Sigmoid colon (tissue), 7 donors: ENCODE results near the gene SLC24A4. TPM values are rescaled to one million over a fixed set of nuclear protein-coding genes. Genes with fewer than 3 reads are reported as not detected.

Experiments used
- DNase-seq: peaks from one replicate; pipeline ENCODE4 v3.0.0-alpha.2; 2019
- H3K27ac ChIP-seq, 4 donors: fragments of 200-600 bp; sonication (generic); one replicate each; pipeline ENCODE4 v1.5.1; 2016 to 2019; ENCODE audit warnings: mild to moderate bottlenecking in 1 of 4
- H3K27me3 ChIP-seq, 3 donors: fragments of 200-600 bp; sonication (generic); one replicate each; pipeline ENCODE4 v1.5.1; 2019; ENCODE audit warnings: mild to moderate bottlenecking in 1 of 3
- H3K36me3 ChIP-seq, 4 donors: fragments of 200-600 bp; sonication (generic); one replicate each; pipeline ENCODE4 v1.5.1; 2016 to 2019
- H3K4me1 ChIP-seq, 4 donors: fragments of 200-600 bp; sonication (generic); one replicate each; pipeline ENCODE4 v1.5.1; 2017 to 2019
- H3K4me3 ChIP-seq, 4 donors: fragments of 200-600 bp; sonication (generic); one replicate each; pipeline ENCODE4 v1.5.1; 2017 to 2019; ENCODE audit warnings: mild to moderate bottlenecking in 2 of 4, moderate library complexity in 1 of 4
- H3K9me3 ChIP-seq, 4 donors: fragments of 200-600 bp in 3 of 4; sonication (generic) in 3 of 4; one replicate each; pipeline versions ENCODE4 v1.5.1 to v1.6.1; 2013 to 2019
- CTCF ChIP-seq, 4 experiments: fragments of 450-650 bp in 3 of 4; fragments of 200-600 bp in 1 of 4; IDR thresholded peaks; one replicate each; pipeline ENCODE4 v1.5.1; 2016 to 2019; ENCODE audit warnings: antibody characterized with exemption in 4 of 4, mild to moderate bottlenecking in 3 of 4, moderate library complexity in 2 of 4
- EP300 ChIP-seq, 4 donors: sonication (generic); formaldehyde crosslinking; IDR thresholded peaks; one replicate each; pipeline ENCODE4 v1.6.1; 2017; ENCODE audit warnings: antibody characterized with exemption in 4 of 4
- POLR2A ChIP-seq, 2 donors: fragments of 450-650 bp; IDR thresholded peaks; one replicate each; pipeline ENCODE4 v1.6.1; 2016; ENCODE audit warnings: antibody characterized with exemption in 2 of 2, mild to moderate bottlenecking in 2 of 2, moderate library complexity in 2 of 2
- POLR2AphosphoS5 ChIP-seq, 4 donors: sonication (generic); formaldehyde crosslinking; IDR thresholded peaks; one replicate each; pipeline ENCODE4 v1.6.1; 2017; ENCODE audit warnings: antibody characterized with exemption in 4 of 4
- WGBS, 2 donors: extraction: QIAGEN DNeasy Blood & Tissue Kit; methylation state at CpG; one replicate each; pipeline ENCODE4 v1.1.7; 2013; 5-methylcytosine and 5-hydroxymethylcytosine counted together
- intact Hi-C: fragments of 100-400 bp; cut with DNase I; formaldehyde crosslinking; loops from one replicate; pipeline ENCODE4 v1.15.1; 2023
- polyA plus RNA-seq, 3 donors: library from polyadenylated mRNA; stranded (reverse); fragments of 200-250 nt; gene quantifications; one replicate each; pipeline ENCODE4 v1.2.3, GENCODE V29; 2013
- total RNA-seq, 4 donors: library from RNA; depleted of rRNA; stranded (reverse); fragments of >200 nt; gene quantifications; one replicate each; pipeline ENCODE4 v1.1.0, GENCODE V29; 2016
- donor health status: healthy with polysubstance abuse.
- donor health status: Bipolar disorder and iron deficiency.
- donor health status: healthy.

Gene SLC24A4
- total and polyA plus RNA-seq, 7 donors = under 0.01 to 1.4 (median 0.77) TPM; not detected in 1

GRCh38 chr14:92431199-92431725 lies 108.3 kb downstream of the SLC24A4 start:
- Histone ChIP-seq H3K27ac (no peak overlapping the region), H3K4me1 (peaks cover 0 to 11% (median 5%) of the 10 kb centered on the region in 4 donors), H3K4me3 (no peak overlapping the region), H3K9me3 (peaks cover 0 to 2% (median 0%) of the 10 kb centered on the region in 4 donors), H3K27me3 (no peaks in the 10 kb centered on the region), H3K36me3 (no peaks in the 10 kb centered on the region)
- TF ChIP-seq POLR2AphosphoS5 (IDR thresholded peaks at IDR 0.05) (no peak), EP300 (IDR thresholded peaks at IDR 0.05) (no peak), POLR2A (IDR thresholded peaks at IDR 0.05) (no peak), CTCF (IDR thresholded peaks at IDR 0.05) (no peak)
- intact Hi-C loops = no loop called here
- DNase-seq = no peak
- 44 to 83% methylated on average over 11 of the region's 11 CpGs for WGBS, 2 donors

GRCh38 chr14:92433407-92433806 lies 110.4 kb downstream of the SLC24A4 start:
- 95 to 96% methylated on average over 2 of the region's 2 CpGs for WGBS, 2 donors
- no peaks in the 10 kb centered on the region for H3K36me3 ChIP-seq
- H3K27ac ChIP-seq = no peak overlapping the region
- H3K4me3 ChIP-seq = no peak overlapping the region
- intact Hi-C loops = no loop called here
- H3K4me1 ChIP-seq = no peaks in the 10 kb centered on the region
- no peak for TF ChIP-seq CTCF (IDR thresholded peaks at IDR 0.05)
- TF ChIP-seq POLR2AphosphoS5 (IDR thresholded peaks at IDR 0.05) = no peak
- TF ChIP-seq EP300 (IDR thresholded peaks at IDR 0.05) = no peak
- TF ChIP-seq POLR2A (IDR thresholded peaks at IDR 0.05) = no peak
- DNase-seq = no peak
- H3K27me3 ChIP-seq = no peaks in the 10 kb centered on the region
- H3K9me3 ChIP-seq = peaks cover 0 to 2% (median 0%) of the 10 kb centered on the region in 4 donors

GRCh38 chr14:92435154-92435553 lies 112.2 kb downstream of the SLC24A4 start:
- intact Hi-C loops = no loop called here
- no peak for TF ChIP-seq CTCF (IDR thresholded peaks at IDR 0.05)
- no peak for TF ChIP-seq EP300 (IDR thresholded peaks at IDR 0.05)
- TF ChIP-seq POLR2A (IDR thresholded peaks at IDR 0.05) = no peak
- TF ChIP-seq POLR2AphosphoS5 (IDR thresholded peaks at IDR 0.05) = no peak
- Histone ChIP-seq H3K36me3 (no peaks in the 10 kb centered on the region), H3K9me3 (peaks cover 0 to 2% (median 0%) of the 10 kb centered on the region in 4 donors), H3K27me3 (no peaks in the 10 kb centered on the region), H3K27ac (no peak overlapping the region), H3K4me1 (no peaks in the 10 kb centered on the region), H3K4me3 (no peak overlapping the region)
- no peak for DNase-seq

- WGBS, 2 donors = 67 to 76% methylated on average over 10 of the region's 10 CpGs
These were observed 113.3 kb downstream of the SLC24A4 start for GRCh38 chr14:92436115-92436776.

More at GRCh38 chr14:92436115-92436776, 113.3 kb downstream of the SLC24A4 start:
- H3K4me1 ChIP-seq = no peaks in the 10 kb centered on the region
- H3K27me3 ChIP-seq = no peaks in the 10 kb centered on the region
- DNase-seq = no peak
- no peak overlapping the region for H3K4me3 ChIP-seq
- H3K9me3 ChIP-seq = peaks cover 0 to 2% (median 0%) of the 10 kb centered on the region in 4 donors
- H3K36me3 ChIP-seq = no peaks in the 10 kb centered on the region
- H3K27ac ChIP-seq = no peak overlapping the region
- intact Hi-C loops = no loop called here
- no peak for TF ChIP-seq CTCF (IDR thresholded peaks at IDR 0.05)
- no peak for TF ChIP-seq POLR2A (IDR thresholded peaks at IDR 0.05)
- no peak for TF ChIP-seq EP300 (IDR thresholded peaks at IDR 0.05)
- TF ChIP-seq POLR2AphosphoS5 (IDR thresholded peaks at IDR 0.05) = no peak
